Bronchial epithelial cell (primary cell): Measurements from ENCODE around the gene GFRA1. TPM values are rescaled to one million over a fixed set of nuclear protein-coding genes. Genes with fewer than 3 reads are reported as not detected.

ENCODE experiments used
- DNase-seq: peaks from one replicate; pipeline ENCODE4 v3.0.0-alpha.2; 2010; ENCODE audit warnings: low read depth
- FAIRE-seq: peaks from 2 replicates; lab custom pipeline; 2011; peaks lifted over from hg19 to GRCh38; lab: Jason Lieb, UNC
- H3K27me3 ChIP-seq: 2 replicates; pipeline ENCODE4 v1.5.1; 2011; ENCODE audit warnings: low read length; ENCODE audit not compliant: control insufficient read depth, insufficient read depth
- H3K36me3 ChIP-seq: 2 replicates; pipeline ENCODE4 v1.5.1; 2011; ENCODE audit warnings: low read length; ENCODE audit not compliant: control insufficient read depth, insufficient read depth
- H3K4me3 ChIP-seq: 2 replicates; pipeline ENCODE4 v1.5.1; 2011; ENCODE audit warnings: mild to moderate bottlenecking, low read depth, low read length, control low read depth
- CTCF ChIP-seq: IDR thresholded peaks from 2 replicates; pipeline ENCODE4 v1.5.1; 2011; ENCODE audit warnings: mild to moderate bottlenecking, moderate library complexity, low read length, control low read depth, inconsistent platforms; ENCODE audit not compliant: insufficient read depth, severe bottlenecking
- total RNA-seq: library from RNA; depleted of rRNA; stranded (reverse); fragments of >200 nt; gene quantifications from 2 replicates; pipeline ENCODE4 v1.2.1, GENCODE V29; 2014

GFRA1 gene
- total RNA-seq, 1 donor from 2014 or later: under 0.01 TPM

GRCh38 chr10:116226053-116226452, 47.0 kb downstream of the GFRA1 start:
- FAIRE-seq (no peak), DNase-seq (no peak)
- H3K4me3 ChIP-seq: no peak overlapping the region
- no peak for TF ChIP-seq CTCF
- no peaks in the 10 kb centered on the region for H3K36me3 ChIP-seq
- H3K27me3 ChIP-seq: no peaks in the 10 kb centered on the region

- Histone ChIP-seq H3K27me3 (no peaks in the 10 kb centered on the region), H3K36me3 (no peaks in the 10 kb centered on the region), H3K4me3 (no peak overlapping the region)
- no peak for TF ChIP-seq CTCF
- DNase-seq: no peak
- FAIRE-seq: no peak
Observed at GRCh38 chr10:116223289-116223688, 49.7 kb downstream of the GFRA1 start.

- no peaks in the 10 kb centered on the region for H3K27me3 ChIP-seq
- FAIRE-seq: no peak
- H3K36me3 ChIP-seq: no peaks in the 10 kb centered on the region
- no peak for DNase-seq
- TF ChIP-seq CTCF: no peak
- H3K4me3 ChIP-seq: no peak overlapping the region
Observed at GRCh38 chr10:116221053-116221452, 52.0 kb downstream of the GFRA1 start.

- no peaks in the 10 kb centered on the region for H3K36me3 ChIP-seq
- no peak overlapping the region for H3K4me3 ChIP-seq
- DNase-seq (no peak), FAIRE-seq (no peak)
- TF ChIP-seq CTCF: no peak
- H3K27me3 ChIP-seq: no peaks in the 10 kb centered on the region
Observed at GRCh38 chr10:116216676-116217075, 56.3 kb downstream of the GFRA1 start.

GRCh38 chr10:116215651-116216050, 57.4 kb downstream of the GFRA1 start:
- DNase-seq: no peak
- TF ChIP-seq CTCF: no peak

GRCh38 chr10:116211682-116212081, 61.3 kb downstream of the GFRA1 start:
- no peak overlapping the region for H3K4me3 ChIP-seq
- H3K36me3 ChIP-seq: no peaks in the 10 kb centered on the region
- no peak for FAIRE-seq
- no peak for DNase-seq
- TF ChIP-seq CTCF: no peak
- H3K27me3 ChIP-seq: no peaks in the 10 kb centered on the region

More at GRCh38 chr10:116215651-116216050, 57.4 kb downstream of the GFRA1 start:
- H3K4me3 ChIP-seq: no peak overlapping the region
- no peaks in the 10 kb centered on the region for H3K36me3 ChIP-seq
- H3K27me3 ChIP-seq: no peaks in the 10 kb centered on the region
- FAIRE-seq: no peak
